Dendritic cell treated with granulocyte-macrophage colony-stimulating factor and Interleukin-4, amounts not matched to agents 40 ng/mL and 50 ng/mL, for 4 days (primary cell): Measurements from ENCODE around the gene CLIC1.

Experiments used
- H3K27ac Mint-ChIP-seq: one replicate; pipeline ENCODE4 v1.8.0; 2022; ENCODE audit warnings: mild to moderate bottlenecking, mixed read lengths
- H3K27me3 Mint-ChIP-seq: one replicate; pipeline ENCODE4 v1.8.0; 2022; ENCODE audit warnings: mild to moderate bottlenecking, mixed read lengths
- H3K36me3 Mint-ChIP-seq: one replicate; pipeline ENCODE4 v1.8.0; 2022; ENCODE audit warnings: low read depth, mixed read lengths
- H3K4me1 Mint-ChIP-seq: one replicate; pipeline ENCODE4 v1.8.0; 2022; ENCODE audit warnings: low read depth, mixed read lengths
- H3K4me3 Mint-ChIP-seq: one replicate; pipeline ENCODE4 v1.8.0; 2022; ENCODE audit warnings: mild to moderate bottlenecking, moderate library complexity, mixed read lengths
- H3K9me3 Mint-ChIP-seq: one replicate; pipeline ENCODE4 v1.8.0; 2022; ENCODE audit warnings: mixed read lengths
- intact Hi-C: fragments of 100-400 bp; cut with micrococcal nuclease; formaldehyde crosslinking; loops from one replicate; pipeline ENCODE4 v1.15.0; 2022

Gene CLIC1

GRCh38 chr6:31683591-31683990 lies 52.7 kb downstream of the CLIC1 start:
- peaks cover 54% of the 10 kb centered on the region for H3K36me3 Mint-ChIP-seq
- H3K4me3 Mint-ChIP-seq = no peak overlapping the region
- intact Hi-C loops = no loop called here
- no peak overlapping the region for H3K27ac Mint-ChIP-seq
- peaks cover 33% of the 10 kb centered on the region for H3K4me1 Mint-ChIP-seq
- peaks cover 9% of the 10 kb centered on the region for H3K27me3 Mint-ChIP-seq
- no peaks in the 10 kb centered on the region for H3K9me3 Mint-ChIP-seq

GRCh38 chr6:31681135-31681671 lies 55.1 kb downstream of the CLIC1 start:
- H3K4me1 Mint-ChIP-seq = peaks cover 54% of the 10 kb centered on the region
- H3K9me3 Mint-ChIP-seq = no peaks in the 10 kb centered on the region
- peaks cover 30% of the 10 kb centered on the region for H3K36me3 Mint-ChIP-seq
- H3K27me3 Mint-ChIP-seq = peaks cover 9% of the 10 kb centered on the region
- intact Hi-C loops = loop anchor here (2.0 kb wide), 2 partner anchors 88 to 150 kb away; no protein-coding TSS in a partner anchor
- H3K27ac Mint-ChIP-seq = peak overlapping the region; percentile 55
- peak overlapping the region; percentile 74 for H3K4me3 Mint-ChIP-seq
